Measurements from ENCODE around the gene PKHD1.

PKHD1 gene

DNA sequence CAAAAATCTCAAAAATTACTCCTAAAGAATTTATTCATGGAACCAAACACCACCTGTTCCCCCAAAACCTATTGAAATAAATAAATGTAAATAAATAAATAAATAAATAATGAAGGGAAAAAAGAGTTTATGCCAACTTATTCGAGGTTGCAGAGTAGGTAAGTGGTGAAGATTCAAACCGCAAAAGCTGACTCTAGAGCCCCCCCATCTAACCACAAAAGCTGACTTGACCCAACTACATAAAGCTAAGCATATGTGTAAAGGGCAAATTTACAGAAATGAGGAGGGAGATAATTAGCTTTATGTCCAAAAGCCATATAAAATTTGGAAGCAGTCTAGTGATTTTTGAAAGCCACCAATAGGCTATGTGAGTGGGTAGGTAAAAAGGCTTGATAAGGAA lies 486.9 kb downstream of the PKHD1 start:
- no peak for DNase-seq

DNA sequence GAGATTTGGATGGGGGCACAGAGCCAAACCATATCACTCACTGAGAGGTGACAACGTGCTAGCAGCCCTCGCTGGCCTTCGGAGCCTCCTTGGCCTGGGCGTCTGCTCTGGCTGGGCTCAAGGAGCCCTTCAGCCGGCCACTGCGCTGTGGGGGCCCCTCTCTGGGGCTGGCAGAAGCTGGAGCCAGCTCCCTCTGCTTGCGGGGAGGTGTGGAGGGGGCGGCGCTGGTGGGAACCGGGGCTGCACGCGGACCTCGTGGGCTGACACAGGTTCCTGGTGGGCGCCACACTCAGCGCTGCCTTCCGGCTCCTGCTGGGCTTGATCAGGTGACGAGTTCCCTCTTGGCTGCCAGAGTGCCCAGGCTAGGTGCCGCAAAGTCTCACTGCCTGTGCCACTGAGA lies 489.2 kb downstream of the PKHD1 start:
- no peak for DNase-seq

DNA sequence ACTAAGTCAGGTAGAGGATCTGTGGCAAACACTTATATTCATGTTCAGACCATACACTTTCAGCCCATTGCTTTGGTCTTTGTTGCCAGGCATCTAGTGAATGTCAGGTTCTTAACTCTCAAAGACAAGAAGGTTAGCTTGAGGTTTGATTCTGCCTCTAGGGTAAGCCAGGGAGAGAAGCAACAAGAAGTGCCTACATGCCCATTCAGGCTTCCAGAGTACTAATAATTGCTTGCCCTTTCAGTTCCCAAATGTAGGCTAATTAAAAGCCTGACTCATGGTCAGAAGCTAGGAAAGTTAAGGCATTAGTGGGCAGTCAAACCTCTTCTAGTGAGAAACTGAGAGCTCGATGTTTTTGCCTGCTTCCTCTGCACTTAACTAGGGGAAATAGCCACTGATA lies 492.4 kb downstream of the PKHD1 start:
- DNase-seq = no peak

DNA sequence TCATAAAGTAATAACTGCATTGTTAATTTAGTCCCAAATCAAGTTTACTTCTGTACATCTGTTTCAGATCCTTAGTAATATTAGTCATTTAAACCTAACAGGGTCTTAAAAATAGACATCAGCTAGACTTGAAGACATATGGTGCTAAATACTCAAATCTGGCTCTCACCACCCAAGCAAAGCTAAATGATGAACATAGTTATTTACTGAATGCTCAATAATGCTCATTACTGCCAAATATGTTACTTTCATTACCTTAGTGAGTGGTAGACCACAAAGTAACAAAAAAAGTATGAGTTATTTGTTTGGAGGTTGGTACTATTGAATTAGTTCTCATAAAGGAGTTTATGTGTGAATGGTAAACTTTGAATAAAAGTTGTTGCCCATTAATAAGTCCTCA lies 502.1 kb downstream of the PKHD1 start:
- DNase-seq = no peak

DNA sequence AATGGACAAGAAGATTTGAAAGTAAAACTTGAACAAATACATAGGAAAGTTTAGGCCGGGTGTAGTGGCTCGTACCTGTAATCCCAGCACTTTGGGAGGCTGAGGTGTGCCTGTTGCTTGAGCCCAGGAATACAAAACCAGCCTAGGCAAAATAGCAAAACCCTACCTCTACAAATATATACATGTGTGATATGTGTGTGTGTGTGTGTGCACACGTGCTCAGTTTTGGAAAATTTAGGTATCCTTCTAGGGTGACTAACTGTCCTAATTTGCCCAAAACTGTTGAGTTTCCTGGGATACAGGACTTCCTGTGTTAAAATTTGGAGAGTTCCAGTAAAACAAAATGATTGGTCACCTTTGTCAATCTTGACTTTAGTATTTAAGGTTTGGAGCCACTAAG lies 503.2 kb downstream of the PKHD1 start:
- DNase-seq = no peak

DNA sequence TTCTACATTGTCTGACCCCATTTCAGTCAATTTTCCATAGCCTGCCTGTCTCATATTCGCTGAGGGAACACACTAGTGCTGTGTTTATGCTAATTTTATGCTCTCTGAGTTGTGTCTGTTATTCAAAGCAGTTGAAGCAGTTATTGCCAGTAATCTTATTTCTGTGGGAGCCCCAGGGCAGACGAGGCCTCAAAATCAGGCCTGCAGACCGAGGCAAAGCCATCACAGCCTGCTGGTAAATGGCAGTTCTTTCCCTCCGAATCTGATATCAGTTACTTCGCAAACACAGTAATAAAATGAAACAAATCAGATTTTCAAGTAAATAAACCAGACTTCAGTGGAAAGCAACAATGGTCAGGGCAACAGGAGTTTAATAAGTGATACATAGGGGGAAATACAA lies 508.4 kb downstream of the PKHD1 start:
- no peak for DNase-seq

DNA sequence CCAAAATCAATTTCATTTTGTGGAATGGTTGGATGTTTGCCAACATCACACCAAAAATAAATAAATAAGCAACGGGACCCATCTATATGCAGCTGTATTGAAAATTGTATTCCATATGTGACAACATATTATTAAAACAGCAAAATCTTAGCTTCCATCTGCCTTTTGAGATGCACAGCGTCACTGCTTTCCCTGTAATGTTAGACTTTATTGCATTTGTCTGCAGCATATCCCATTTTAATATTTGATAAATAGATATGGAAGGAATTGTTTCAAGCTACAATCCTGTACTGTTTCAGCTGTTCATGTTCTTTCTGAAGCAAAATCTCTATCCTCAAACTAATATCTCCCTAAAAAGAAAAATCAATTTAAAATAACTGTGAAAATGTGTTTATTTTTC lies 509.1 kb downstream of the PKHD1 start:
- no peak for DNase-seq

DNA sequence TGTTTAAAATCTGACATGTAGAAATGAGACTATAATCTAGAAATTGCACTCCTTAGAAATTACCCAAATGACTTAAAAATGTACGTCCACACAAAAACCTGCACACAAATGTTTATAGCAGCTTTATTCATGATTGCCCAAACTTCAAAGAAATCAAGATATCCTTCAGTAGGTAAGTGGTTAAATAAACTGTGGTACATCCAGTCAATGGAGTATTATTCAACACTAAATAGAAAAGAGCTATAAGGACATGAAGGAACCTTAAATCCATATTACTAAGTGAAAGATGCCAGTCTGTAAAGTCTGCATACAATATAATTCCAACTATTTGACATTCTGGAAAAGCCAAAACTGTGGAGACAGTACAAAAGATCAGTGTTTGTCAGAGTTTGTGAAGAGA lies 513.4 kb downstream of the PKHD1 start:
- DNase-seq = no peak

DNA sequence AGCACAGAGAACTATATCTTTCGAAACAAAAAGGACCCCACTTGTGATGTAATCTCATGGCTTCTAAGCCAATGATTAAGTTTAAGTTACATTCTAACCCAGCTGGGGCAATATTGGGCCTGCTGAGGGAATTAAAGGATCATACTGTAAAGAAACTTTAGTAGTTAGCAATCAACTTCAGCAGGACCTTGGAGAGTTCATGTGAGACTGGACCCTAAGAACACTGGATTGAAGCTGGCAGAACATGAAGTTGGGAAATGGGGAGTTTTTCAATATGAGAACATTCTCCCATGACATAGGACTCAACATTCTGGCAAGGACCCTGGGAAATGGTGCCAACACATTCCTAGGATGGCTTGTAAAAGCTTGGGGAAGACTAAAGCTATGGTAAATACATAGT lies 516.2 kb downstream of the PKHD1 start:
- DNase-seq = no peak

DNA sequence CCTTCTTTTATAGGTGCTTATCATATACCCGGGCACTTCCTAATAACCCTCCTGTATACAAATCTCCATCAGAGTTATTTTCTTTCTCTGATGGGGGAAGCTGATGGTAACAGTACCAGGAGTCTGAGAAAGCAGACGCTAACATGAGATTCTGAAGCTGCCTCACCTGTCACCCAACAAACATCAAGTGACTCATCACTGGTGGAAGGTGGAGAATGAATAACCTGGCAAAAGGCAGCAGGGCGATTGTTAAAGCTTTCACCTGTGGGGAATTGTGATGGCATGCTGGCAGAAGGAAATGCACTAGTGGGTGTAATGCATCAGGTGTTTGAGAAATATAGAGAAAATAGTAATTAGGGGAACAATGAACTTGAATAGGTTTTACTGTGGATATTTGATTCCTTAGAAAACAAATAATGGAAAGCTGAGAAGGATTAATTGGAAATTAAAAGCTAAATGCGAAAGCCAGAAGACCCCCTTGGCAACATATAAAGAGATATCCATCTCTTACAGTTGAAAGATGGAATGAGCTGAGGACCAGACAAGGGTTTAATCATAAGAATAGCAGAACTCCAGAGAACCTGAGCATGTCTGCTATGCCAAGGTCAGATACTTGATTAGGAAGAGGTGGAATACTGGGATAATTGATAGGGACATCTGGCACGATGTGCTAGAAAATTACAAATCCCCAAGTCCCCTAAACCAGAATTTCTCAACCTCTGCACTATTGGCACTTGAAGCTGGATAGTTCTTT lies 517.1 kb downstream of the PKHD1 start:
- DNase-seq = no peak

DNA sequence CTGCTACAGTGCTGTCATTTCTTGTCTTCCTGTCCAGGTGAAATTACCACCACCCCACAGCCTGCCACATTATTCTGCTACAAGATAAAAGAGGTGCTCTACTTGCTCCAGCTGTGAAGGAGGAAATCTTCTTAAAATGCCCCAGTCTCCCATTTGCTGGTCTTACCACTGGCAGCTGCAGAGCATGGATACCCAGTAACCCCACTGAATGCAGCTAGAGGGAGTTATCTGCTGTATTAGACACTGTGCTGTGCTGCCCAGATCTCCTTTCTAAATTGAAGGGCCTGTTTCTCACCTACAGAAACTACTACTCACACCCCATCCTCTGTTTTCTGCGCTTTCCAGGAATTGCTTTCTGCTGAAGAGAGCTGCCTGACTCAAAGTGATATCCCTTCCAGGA lies 517.8 kb downstream of the PKHD1 start:
- no peak for DNase-seq

DNA sequence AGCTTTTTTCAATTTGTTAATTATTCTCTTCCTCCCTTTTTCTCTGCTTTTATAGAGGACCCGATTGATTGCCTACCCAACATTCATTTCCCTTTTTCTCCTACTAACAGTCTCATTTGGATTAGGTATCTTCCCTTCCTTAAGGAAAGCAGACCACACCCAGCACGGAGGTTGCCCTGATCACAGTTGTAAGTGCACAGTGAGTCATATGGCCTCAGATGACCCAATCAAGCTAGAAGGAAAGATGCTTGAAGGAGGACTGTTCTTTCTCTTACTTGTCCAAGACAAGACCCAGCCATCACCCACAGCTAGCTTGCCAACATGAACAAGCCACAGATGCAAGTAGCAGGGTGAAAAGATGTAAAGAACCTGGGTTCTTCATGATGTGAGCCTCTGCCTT lies 518.6 kb downstream of the PKHD1 start:
- DNase-seq = no peak

DNA sequence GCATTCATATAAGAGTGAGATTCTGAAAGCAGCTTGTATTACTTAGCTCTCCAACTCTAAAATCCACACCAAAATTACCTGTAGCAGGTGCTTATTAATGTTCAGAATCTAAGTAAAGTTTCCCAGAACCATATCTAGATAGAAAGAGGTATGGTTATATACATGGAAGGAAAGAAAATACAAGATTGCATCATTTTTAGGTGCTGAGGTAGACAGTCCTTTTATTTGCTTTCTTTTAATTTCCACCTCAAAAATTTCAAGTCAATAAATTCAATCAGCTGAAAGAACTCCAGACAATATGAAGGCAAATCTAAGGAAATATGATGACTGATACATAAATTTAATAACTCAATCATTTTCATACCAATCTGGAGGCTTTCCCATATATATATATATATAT lies 521.9 kb downstream of the PKHD1 start:
- DNase-seq = no peak
